ENCODE data around the gene PALD1. TPM values are rescaled to one million over a fixed set of nuclear protein-coding genes. Genes with fewer than 3 reads are reported as not detected.

The PALD1 gene
- total RNA-seq, 1 experiment from 2014 or later: 33.1 TPM

DNA sequence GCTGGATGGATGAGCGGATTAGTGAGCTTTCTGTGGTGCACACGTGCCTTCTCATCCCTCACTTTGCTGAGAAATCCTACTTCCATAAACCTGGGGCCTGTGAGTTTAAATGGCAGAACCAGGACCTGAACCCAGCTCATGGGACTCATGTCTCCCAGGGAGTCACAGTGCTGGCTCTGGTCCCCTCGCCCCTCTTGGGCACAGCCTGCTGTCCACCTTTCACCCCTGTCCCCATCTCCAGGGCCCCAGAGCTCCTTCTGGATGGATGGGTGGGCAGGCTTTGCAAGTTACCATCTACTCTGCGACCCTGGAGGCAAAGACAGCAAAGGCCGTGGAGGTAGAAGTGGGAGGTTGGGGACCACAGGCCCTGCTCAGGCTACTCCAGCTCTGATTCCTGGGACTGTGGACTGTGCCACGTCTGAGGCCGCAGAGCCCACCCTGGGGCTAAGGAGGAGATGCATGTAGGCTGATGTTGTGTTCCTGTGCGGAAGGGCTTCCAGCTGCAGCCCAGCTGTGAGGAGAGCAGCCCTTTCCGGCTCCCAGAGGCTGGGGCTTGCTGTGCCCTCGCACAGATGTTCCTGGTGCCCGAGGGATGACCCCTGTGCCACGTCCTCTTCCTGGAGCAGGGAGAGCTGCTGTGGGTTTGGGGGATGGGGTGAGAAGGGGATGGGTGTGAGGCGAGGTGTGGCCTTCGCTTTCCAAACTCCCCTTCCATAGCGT, 83.6 kb downstream of the PALD1 start:
- peaks cover 11% of the 10 kb centered on the region; the same call in 1 of the 2 replicates for H3K79me2 ChIP-seq (ENCODE audit: insufficient read depth, low read length)
- H3K4me1 ChIP-seq (ENCODE audit: control insufficient read depth in 1 of 2, insufficient read depth in 2 of 2, low read length in 2 of 2): peaks cover 19 to 79% of the 10 kb centered on the region in 2 experiments
- no peaks in the 10 kb centered on the region for H3K27me3 ChIP-seq (ENCODE audit: insufficient read depth, low read length)
- H4K20me1 ChIP-seq (ENCODE audit: insufficient read depth): no peaks in the 10 kb centered on the region
- ChIA-PET RAD21 (ENCODE audit: low non-redundant PET in 1 of 2, low total read pairs in 2 of 2, uncharacterized antibody in 2 of 2, unreplicated experiment in 2 of 2) (no interaction called here), CTCF (no interaction called here), POLR2A (no interaction called here)
- no peak overlapping the region for H2AFZ ChIP-seq (ENCODE audit: low read depth, low read length, poor library complexity, severe bottlenecking)
- H3K4me3 ChIP-seq (replicated peaks in 1 of 2; ENCODE audit: low read depth in 1 of 2, low read length in 2 of 2): no peak overlapping the region
- no peak for TF ChIP-seq ZFX (IDR thresholded peaks at IDR 0.05)
- no peak for TF ChIP-seq FOSL1 (IDR thresholded peaks at IDR 0.05; ENCODE audit: low read depth)
- no peak for TF ChIP-seq POLR2AphosphoS5 (IDR thresholded peaks at IDR 0.05; ENCODE audit: low read depth, low read length)
- no peak for TF ChIP-seq JUND (IDR thresholded peaks at IDR 0.05)
- TF ChIP-seq, protein P1, sequence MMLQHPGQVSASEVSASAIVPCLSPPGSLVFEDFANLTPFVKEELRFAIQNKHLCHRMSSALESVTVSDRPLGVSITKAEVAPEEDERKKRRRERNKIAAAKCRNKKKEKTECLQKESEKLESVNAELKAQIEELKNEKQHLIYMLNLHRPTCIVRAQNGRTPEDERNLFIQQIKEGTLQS (IDR thresholded peaks at IDR 0.05): no peak
- TF ChIP-seq RAD21 (IDR thresholded peaks at IDR 0.05; ENCODE audit: low read depth): no peak
- TF ChIP-seq CBX3 (IDR thresholded peaks at IDR 0.05; ENCODE audit: low read depth): no peak
- TF ChIP-seq EZH2phosphoT487 (IDR thresholded peaks at IDR 0.05; ENCODE audit: borderline replicate concordance): no peak
- TF ChIP-seq, protein P2, sequence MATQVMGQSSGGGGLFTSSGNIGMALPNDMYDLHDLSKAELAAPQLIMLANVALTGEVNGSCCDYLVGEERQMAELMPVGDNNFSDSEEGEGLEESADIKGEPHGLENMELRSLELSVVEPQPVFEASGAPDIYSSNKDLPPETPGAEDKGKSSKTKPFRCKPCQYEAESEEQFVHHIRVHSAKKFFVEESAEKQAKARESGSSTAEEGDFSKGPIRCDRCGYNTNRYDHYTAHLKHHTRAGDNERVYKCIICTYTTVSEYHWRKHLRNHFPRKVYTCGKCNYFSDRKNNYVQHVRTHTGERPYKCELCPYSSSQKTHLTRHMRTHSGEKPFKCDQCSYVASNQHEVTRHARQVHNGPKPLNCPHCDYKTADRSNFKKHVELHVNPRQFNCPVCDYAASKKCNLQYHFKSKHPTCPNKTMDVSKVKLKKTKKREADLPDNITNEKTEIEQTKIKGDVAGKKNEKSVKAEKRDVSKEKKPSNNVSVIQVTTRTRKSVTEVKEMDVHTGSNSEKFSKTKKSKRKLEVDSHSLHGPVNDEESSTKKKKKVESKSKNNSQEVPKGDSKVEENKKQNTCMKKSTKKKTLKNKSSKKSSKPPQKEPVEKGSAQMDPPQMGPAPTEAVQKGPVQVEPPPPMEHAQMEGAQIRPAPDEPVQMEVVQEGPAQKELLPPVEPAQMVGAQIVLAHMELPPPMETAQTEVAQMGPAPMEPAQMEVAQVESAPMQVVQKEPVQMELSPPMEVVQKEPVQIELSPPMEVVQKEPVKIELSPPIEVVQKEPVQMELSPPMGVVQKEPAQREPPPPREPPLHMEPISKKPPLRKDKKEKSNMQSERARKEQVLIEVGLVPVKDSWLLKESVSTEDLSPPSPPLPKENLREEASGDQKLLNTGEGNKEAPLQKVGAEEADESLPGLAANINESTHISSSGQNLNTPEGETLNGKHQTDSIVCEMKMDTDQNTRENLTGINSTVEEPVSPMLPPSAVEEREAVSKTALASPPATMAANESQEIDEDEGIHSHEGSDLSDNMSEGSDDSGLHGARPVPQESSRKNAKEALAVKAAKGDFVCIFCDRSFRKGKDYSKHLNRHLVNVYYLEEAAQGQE (IDR thresholded peaks at IDR 0.05; ENCODE audit: low read depth): no peak
- TF ChIP-seq, protein P3, sequence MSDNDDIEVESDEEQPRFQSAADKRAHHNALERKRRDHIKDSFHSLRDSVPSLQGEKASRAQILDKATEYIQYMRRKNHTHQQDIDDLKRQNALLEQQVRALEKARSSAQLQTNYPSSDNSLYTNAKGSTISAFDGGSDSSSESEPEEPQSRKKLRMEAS (IDR thresholded peaks at IDR 0.05): no peak
- no peak for TF ChIP-seq SRF (IDR thresholded peaks at IDR 0.05; ENCODE audit: low read depth)
- no peak for TF ChIP-seq TCF7L2 (IDR thresholded peaks at IDR 0.05; ENCODE audit: borderline replicate concordance, extremely low read depth, insufficient read depth, insufficient read length)
- no peak for TF ChIP-seq POLR2A (IDR thresholded peaks at IDR 0.05; ENCODE audit: borderline replicate concordance, extremely low read depth, insufficient read depth, insufficient read length)
- no peak for TF ChIP-seq EGR1 (IDR thresholded peaks at IDR 0.05; ENCODE audit: low read depth)
- no peak for TF ChIP-seq CEBPB (IDR thresholded peaks at IDR 0.05; ENCODE audit: low read depth)
- TF ChIP-seq, protein P4, sequence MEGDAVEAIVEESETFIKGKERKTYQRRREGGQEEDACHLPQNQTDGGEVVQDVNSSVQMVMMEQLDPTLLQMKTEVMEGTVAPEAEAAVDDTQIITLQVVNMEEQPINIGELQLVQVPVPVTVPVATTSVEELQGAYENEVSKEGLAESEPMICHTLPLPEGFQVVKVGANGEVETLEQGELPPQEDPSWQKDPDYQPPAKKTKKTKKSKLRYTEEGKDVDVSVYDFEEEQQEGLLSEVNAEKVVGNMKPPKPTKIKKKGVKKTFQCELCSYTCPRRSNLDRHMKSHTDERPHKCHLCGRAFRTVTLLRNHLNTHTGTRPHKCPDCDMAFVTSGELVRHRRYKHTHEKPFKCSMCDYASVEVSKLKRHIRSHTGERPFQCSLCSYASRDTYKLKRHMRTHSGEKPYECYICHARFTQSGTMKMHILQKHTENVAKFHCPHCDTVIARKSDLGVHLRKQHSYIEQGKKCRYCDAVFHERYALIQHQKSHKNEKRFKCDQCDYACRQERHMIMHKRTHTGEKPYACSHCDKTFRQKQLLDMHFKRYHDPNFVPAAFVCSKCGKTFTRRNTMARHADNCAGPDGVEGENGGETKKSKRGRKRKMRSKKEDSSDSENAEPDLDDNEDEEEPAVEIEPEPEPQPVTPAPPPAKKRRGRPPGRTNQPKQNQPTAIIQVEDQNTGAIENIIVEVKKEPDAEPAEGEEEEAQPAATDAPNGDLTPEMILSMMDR (IDR thresholded peaks at IDR 0.05 in 2 of 3, conservative IDR thresholded peaks at IDR 0.05 in 1 of 3; ENCODE audit: borderline replicate concordance in 1 of 3, insufficient read depth in 1 of 3, low read depth in 2 of 3, low read length in 2 of 3): no peak
- no peak for TF ChIP-seq SP1 (IDR thresholded peaks at IDR 0.05; ENCODE audit: low read depth)
- TF ChIP-seq, protein P5, sequence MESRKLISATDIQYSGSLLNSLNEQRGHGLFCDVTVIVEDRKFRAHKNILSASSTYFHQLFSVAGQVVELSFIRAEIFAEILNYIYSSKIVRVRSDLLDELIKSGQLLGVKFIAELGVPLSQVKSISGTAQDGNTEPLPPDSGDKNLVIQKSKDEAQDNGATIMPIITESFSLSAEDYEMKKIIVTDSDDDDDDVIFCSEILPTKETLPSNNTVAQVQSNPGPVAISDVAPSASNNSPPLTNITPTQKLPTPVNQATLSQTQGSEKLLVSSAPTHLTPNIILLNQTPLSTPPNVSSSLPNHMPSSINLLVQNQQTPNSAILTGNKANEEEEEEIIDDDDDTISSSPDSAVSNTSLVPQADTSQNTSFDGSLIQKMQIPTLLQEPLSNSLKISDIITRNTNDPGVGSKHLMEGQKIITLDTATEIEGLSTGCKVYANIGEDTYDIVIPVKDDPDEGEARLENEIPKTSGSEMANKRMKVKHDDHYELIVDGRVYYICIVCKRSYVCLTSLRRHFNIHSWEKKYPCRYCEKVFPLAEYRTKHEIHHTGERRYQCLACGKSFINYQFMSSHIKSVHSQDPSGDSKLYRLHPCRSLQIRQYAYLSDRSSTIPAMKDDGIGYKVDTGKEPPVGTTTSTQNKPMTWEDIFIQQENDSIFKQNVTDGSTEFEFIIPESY (IDR thresholded peaks at IDR 0.05; ENCODE audit: extremely low read depth, insufficient replicate concordance, low read length): no peak
- ATAC-seq (no peak), DNase-seq (ENCODE audit: low read depth, low spot score) (no peak)
- H3K9ac ChIP-seq (ENCODE audit: low read length): no peak overlapping the region
- intact Hi-C loops (cut with micrococcal nuclease): no loop called here
- no TSS peak for BruUV-seq (replicated peaks)
- H3K9me2 ChIP-seq (ENCODE audit: insufficient read depth): no peaks in the 10 kb centered on the region
- no peaks in the 10 kb centered on the region for H3K9me3 ChIP-seq (ENCODE audit: control insufficient read depth in 1 of 2, insufficient read depth in 1 of 2, low read depth in 1 of 2, low read length in 2 of 2)
- no peak overlapping the region for H3K4me2 ChIP-seq (ENCODE audit: low read length)
- H3K27ac ChIP-seq (ENCODE audit: low read depth, low read length): no peak overlapping the region; the same call in 1 of the 2 replicates
- H3K36me3 ChIP-seq (ENCODE audit: control insufficient read depth in 1 of 2, insufficient read depth in 2 of 2, low read length in 2 of 2): peaks cover 0 to under 1% of the 10 kb centered on the region in 2 experiments; a peak in 1 of 4 replicates

All from HCT116 (cell line).